ENCODE results near the gene COG5. TPM values are rescaled to one million over a fixed set of nuclear protein-coding genes. Genes with fewer than 3 reads are reported as not detected.

COG5 gene
- total RNA-seq, 1 experiment from 2014 or later: 20.2 TPM

GRCh38 chr7:107396081-107396480, 167.6 kb downstream of the COG5 start:
- no peak overlapping the region for H2BK15ac ChIP-seq (ENCODE audit: low read depth, low read length)
- no peak overlapping the region for H3K18ac ChIP-seq (ENCODE audit: insufficient read length, low read depth, low read length)
- no peak overlapping the region for H3T11ph ChIP-seq (ENCODE audit: low read length)
- Mint-ChIP-seq H3K27me3 (ENCODE audit: low read depth) (no peaks in the 10 kb centered on the region), H3K4me3 (no peak overlapping the region), H3K36me3 (ENCODE audit: insufficient read depth in 1 of 3, low read depth in 3 of 3) (peaks cover 2 to 5% (median 3%) of the 10 kb centered on the region in 3 experiments; a peak in 3 of 7 replicates), H3K4me1 (peaks cover 8 to 11% of the 10 kb centered on the region in 2 experiments), H3K27ac (no peak overlapping the region), H3K9me3 (peaks cover 0 to 3% of the 10 kb centered on the region in 2 experiments; a peak in 1 of 5 replicates)
- no peaks in the 10 kb centered on the region for H3K23me2 ChIP-seq (ENCODE audit: insufficient read length, low read depth, low read length, poor library complexity, severe bottlenecking)
- TF ChIP-seq, protein P1, sequence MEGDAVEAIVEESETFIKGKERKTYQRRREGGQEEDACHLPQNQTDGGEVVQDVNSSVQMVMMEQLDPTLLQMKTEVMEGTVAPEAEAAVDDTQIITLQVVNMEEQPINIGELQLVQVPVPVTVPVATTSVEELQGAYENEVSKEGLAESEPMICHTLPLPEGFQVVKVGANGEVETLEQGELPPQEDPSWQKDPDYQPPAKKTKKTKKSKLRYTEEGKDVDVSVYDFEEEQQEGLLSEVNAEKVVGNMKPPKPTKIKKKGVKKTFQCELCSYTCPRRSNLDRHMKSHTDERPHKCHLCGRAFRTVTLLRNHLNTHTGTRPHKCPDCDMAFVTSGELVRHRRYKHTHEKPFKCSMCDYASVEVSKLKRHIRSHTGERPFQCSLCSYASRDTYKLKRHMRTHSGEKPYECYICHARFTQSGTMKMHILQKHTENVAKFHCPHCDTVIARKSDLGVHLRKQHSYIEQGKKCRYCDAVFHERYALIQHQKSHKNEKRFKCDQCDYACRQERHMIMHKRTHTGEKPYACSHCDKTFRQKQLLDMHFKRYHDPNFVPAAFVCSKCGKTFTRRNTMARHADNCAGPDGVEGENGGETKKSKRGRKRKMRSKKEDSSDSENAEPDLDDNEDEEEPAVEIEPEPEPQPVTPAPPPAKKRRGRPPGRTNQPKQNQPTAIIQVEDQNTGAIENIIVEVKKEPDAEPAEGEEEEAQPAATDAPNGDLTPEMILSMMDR (conservative IDR thresholded peaks at IDR 0.05): no peak
- no peak overlapping the region for H3K4ac ChIP-seq (ENCODE audit: low read depth, low read length)
- H3K23ac ChIP-seq (ENCODE audit: insufficient read length, low read depth, low read length): no peak overlapping the region
- no peaks in the 10 kb centered on the region; the same call in 1 of the 2 replicates for H3K4me1 ChIP-seq (ENCODE audit: insufficient read depth, low read length)
- H3K9ac ChIP-seq (ENCODE audit: extremely low read depth, insufficient read length, low read length): no peak overlapping the region
- H2BK20ac ChIP-seq (ENCODE audit: low read depth, low read length, poor library complexity, severe bottlenecking): no peak overlapping the region
- H2BK120ac ChIP-seq (ENCODE audit: low read depth, low read length, poor library complexity, severe bottlenecking): no peak overlapping the region
- H4K5ac ChIP-seq (ENCODE audit: insufficient read length, low read depth, low read length): no peak overlapping the region
- no peak overlapping the region for H4K8ac ChIP-seq (replicated peaks; ENCODE audit: insufficient read length, low read depth, low read length)
- H3K56ac ChIP-seq (ENCODE audit: insufficient read length, low read depth, low read length): no peak overlapping the region
- no peaks in the 10 kb centered on the region for H3K27me3 ChIP-seq (ENCODE audit: insufficient read depth, low read length)
- H2BK12ac ChIP-seq (ENCODE audit: insufficient read length, low read depth, low read length): no peak overlapping the region
- no peak overlapping the region for H2BK5ac ChIP-seq (ENCODE audit: insufficient read length, low read length)
- H3K79me2 ChIP-seq (ENCODE audit: insufficient read depth, low read length): no peaks in the 10 kb centered on the region
- H2AK5ac ChIP-seq (ENCODE audit: insufficient read length, low read length): no peak overlapping the region
- no peak for DNase-seq
- H3K27ac ChIP-seq (ENCODE audit: insufficient read length, low read depth, low read length): no peak overlapping the region
- no CpG with 5 or more reads among the region's 1 CpG for WGBS (ENCODE audit: extremely low coverage, insufficient read length, low lambda C conversion rate)
- H3K14ac ChIP-seq (ENCODE audit: insufficient read depth, low read length): no peak overlapping the region
- H3K79me1 ChIP-seq (ENCODE audit: insufficient read depth, low read depth, low read length, poor library complexity, severe bottlenecking): no peaks in the 10 kb centered on the region
- H2AFZ ChIP-seq (ENCODE audit: low read length): no peak overlapping the region
- H3K9me3 ChIP-seq (ENCODE audit: control insufficient read depth, low read depth, low read length): no peaks in the 10 kb centered on the region
- H4K91ac ChIP-seq (ENCODE audit: insufficient read length, low read depth, low read length): no peak overlapping the region
- H4K20me1 ChIP-seq (ENCODE audit: control insufficient read depth, insufficient read depth, insufficient read length): no peaks in the 10 kb centered on the region
- no peak overlapping the region for H3K4me2 ChIP-seq (ENCODE audit: insufficient read depth, insufficient read length, low read length)

Measured in H9 (cell line).